CD4-positive, CD25-positive, alpha-beta regulatory T cell (primary cell): Measurements from ENCODE around the gene RBFOX2. TPM values are rescaled to one million over a fixed set of nuclear protein-coding genes. Genes with fewer than 3 reads are reported as not detected.
"Not testable (repeated sequence)": the region's sequence is repeated elsewhere in the genome, so short reads cannot be mapped to it uniquely, and the experiment has no call there.

Source experiments
- ATAC-seq, 2 donors: fragments of 150-1000 bp; cut with Tn5 transposase; one replicate each; pipeline ENCODE4 v1.10.0; 2021; ENCODE audit warnings: low read depth in 2 of 2, moderate number of reproducible peaks in 2 of 2, moderate library complexity in 1 of 2
- DNase-seq, 3 donors: peaks; one replicate each; pipeline versions ENCODE4 v3.0.0 to v3.0.0-alpha.2; 2012 to 2022; ENCODE audit warnings: mixed read lengths in 1 of 3
- H3K27ac ChIP-seq: one replicate; pipeline ENCODE4 v1.7.0; 2013; ENCODE audit warnings: mild to moderate bottlenecking, low read length; ENCODE audit not compliant: insufficient read depth, poor library complexity, severe bottlenecking
- H3K27me3 ChIP-seq: one replicate; pipeline ENCODE4 v1.7.0; 2013; ENCODE audit warnings: low read length; ENCODE audit not compliant: control insufficient read depth, insufficient read depth
- H3K36me3 ChIP-seq: one replicate; pipeline ENCODE4 v1.7.0; 2013; ENCODE audit warnings: mild to moderate bottlenecking, low read length, moderate library complexity; ENCODE audit not compliant: control insufficient read depth, insufficient read depth
- H3K4me1 ChIP-seq: 2 replicates; pipeline ENCODE4 v1.7.0; 2013; ENCODE audit warnings: mild to moderate bottlenecking, low read length; ENCODE audit not compliant: insufficient read depth, control insufficient read depth, poor library complexity, severe bottlenecking
- H3K4me3 ChIP-seq: one replicate; pipeline ENCODE4 v1.7.0; 2013; ENCODE audit warnings: low read depth, mild to moderate bottlenecking, low read length, moderate library complexity
- H3K9me3 ChIP-seq, 2 experiments: 1 replicate in 1 of 2; 2 replicates in 1 of 2; pipeline ENCODE4 v1.7.0; 2013; ENCODE audit warnings: low read length in 2 of 2, mild to moderate bottlenecking in 1 of 2, moderate library complexity in 1 of 2; ENCODE audit not compliant: control insufficient read depth in 2 of 2
- H3K27ac Mint-ChIP-seq, 3 donors: one replicate each; pipeline ENCODE4 v1.8.0; 2020 to 2022; ENCODE audit warnings: mild to moderate bottlenecking in 3 of 3, mixed read lengths in 3 of 3, moderate library complexity in 2 of 3
- H3K27me3 Mint-ChIP-seq: one replicate; pipeline ENCODE4 v1.8.0; 2022; ENCODE audit warnings: mild to moderate bottlenecking, mixed read lengths
- H3K36me3 Mint-ChIP-seq: one replicate; pipeline ENCODE4 v1.8.0; 2020; ENCODE audit warnings: mixed read lengths
- H3K4me1 Mint-ChIP-seq, 4 donors: one replicate each; pipeline ENCODE4 v1.8.0; 2020 to 2022; ENCODE audit warnings: mixed read lengths in 4 of 4, mild to moderate bottlenecking in 1 of 4
- H3K4me3 Mint-ChIP-seq, 4 donors: one replicate each; pipeline ENCODE4 v1.8.0; 2020 to 2022; ENCODE audit warnings: mild to moderate bottlenecking in 4 of 4, mixed read lengths in 4 of 4, moderate library complexity in 3 of 4
- H3K9me3 Mint-ChIP-seq, 7 donors: one replicate each; pipeline ENCODE4 v1.8.0; 2020 to 2022; ENCODE audit warnings: mixed read lengths in 7 of 7, mild to moderate bottlenecking in 3 of 7, moderate library complexity in 2 of 7
- polyA plus RNA-seq, 4 donors: library from polyadenylated mRNA; unstranded; fragments of 300-500 nt; fragmentation: Illumina TruSeq; gene quantifications; one replicate each; pipeline ENCODE4 v1.2.3, GENCODE V29; 2021
- total RNA-seq: library from RNA; stranded (reverse); gene quantifications from one replicate; pipeline ENCODE4 v1.2.3, GENCODE V29; 2022

RBFOX2 gene
- total and polyA plus RNA-seq, 5 donors from 2014 or later: 0.25 to 0.52 TPM; not detected in 3

DNA sequence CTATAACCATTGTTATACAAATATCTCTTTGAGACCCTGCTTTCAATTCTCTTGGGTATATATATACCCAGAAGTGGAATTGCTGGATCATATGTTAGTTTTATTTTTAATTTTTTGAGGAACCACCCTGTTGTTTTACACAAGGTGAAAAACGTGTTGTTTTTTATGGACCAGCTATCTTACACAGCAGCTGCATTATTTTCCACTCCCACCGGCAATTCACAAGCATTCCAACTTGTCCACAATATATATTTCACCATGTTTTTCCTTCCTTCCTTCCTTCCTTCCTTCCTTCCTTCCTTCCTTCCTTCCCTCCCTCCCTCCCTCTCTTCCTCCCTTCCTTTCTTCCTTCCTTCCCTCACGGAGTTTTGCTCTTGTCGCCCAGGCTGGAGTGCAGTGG lies 317.3 kb downstream of the RBFOX2 start:
- Histone ChIP-seq H3K9me3 (peaks cover 3 to 9% of the 10 kb centered on the region in 2 experiments), H3K36me3 (no peaks in the 10 kb centered on the region), H3K27me3 (no peaks in the 10 kb centered on the region), H3K4me3 (no peak overlapping the region), H3K4me1 (no peaks in the 10 kb centered on the region), H3K27ac (no peak overlapping the region)
- Mint-ChIP-seq H3K36me3 (peaks cover 5% of the 10 kb centered on the region), H3K27ac (no peak overlapping the region), H3K4me1 (peaks cover 0 to 5% (median 0%) of the 10 kb centered on the region in 4 donors), H3K9me3 (peaks cover 0 to 9% (median 0%) of the 10 kb centered on the region in 7 donors), H3K4me3 (no peak overlapping the region), H3K27me3 (peaks cover 8% of the 10 kb centered on the region)
- ATAC-seq (no peak), DNase-seq (no peak)

DNA sequence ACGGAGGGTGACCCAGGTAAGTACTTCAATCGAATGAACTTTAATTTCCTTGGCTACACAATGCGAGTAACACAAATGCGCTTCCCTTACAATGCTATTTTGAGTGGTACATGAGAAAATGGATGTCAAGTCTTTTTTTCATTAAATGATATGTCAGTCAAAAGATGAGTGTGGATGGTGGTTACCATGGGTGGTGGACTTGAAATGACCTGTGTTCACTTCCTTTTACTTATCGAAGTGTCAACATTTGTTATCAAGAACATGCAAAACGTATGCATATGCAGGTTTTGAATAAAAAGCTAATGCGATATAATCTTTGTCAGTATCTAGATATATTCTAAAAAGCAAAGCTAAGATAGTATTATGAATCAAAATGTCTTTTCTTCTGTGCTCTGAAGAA lies 319.7 kb downstream of the RBFOX2 start:
- Mint-ChIP-seq H3K4me1 (peaks cover 0 to 5% (median 0%) of the 10 kb centered on the region in 4 donors), H3K4me3 (no peak overlapping the region), H3K27me3 (no peaks in the 10 kb centered on the region), H3K36me3 (peaks cover 5% of the 10 kb centered on the region), H3K9me3 (peaks cover 0 to 9% (median 0%) of the 10 kb centered on the region in 7 donors), H3K27ac (no peak overlapping the region)
- H3K27me3 ChIP-seq: no peaks in the 10 kb centered on the region
- no peak overlapping the region for H3K4me3 ChIP-seq
- no peak overlapping the region for H3K27ac ChIP-seq
- DNase-seq: no peak
- H3K4me1 ChIP-seq: no peaks in the 10 kb centered on the region
- H3K9me3 ChIP-seq: peaks cover 3 to 9% of the 10 kb centered on the region in 2 experiments
- no peak for ATAC-seq
- no peaks in the 10 kb centered on the region for H3K36me3 ChIP-seq

DNA sequence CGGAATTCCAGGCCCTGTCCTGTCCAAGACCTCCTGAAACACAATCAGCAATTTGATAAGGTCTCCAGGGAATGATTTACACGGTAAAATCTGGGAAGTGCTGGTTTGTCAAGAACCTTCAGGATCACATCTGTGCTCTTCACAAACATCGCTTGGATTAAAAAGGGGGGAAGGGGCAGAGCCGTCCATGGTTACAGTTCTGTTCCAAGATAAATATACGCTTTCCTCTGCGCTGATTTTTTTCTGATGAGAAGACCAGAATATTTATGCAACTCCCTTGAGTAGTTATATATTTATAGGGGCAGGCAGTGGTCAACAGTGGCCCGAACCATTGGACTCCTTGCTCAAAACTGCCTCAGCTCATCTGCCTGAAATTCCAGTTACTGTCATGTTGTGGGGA lies 320.2 kb downstream of the RBFOX2 start:
- DNase-seq (no peak), ATAC-seq (no peak)
- Mint-ChIP-seq H3K4me3 (no peak overlapping the region), H3K27me3 (no peaks in the 10 kb centered on the region), H3K36me3 (peaks cover 2% of the 10 kb centered on the region), H3K27ac (no peak overlapping the region), H3K9me3 (peaks cover 0 to 8% (median 0%) of the 10 kb centered on the region in 7 donors), H3K4me1 (peaks cover 0 to 5% (median 0%) of the 10 kb centered on the region in 4 donors)
- no peaks in the 10 kb centered on the region for H3K27me3 ChIP-seq
- H3K9me3 ChIP-seq: peaks cover 3 to 9% of the 10 kb centered on the region in 2 experiments
- H3K27ac ChIP-seq: no peak overlapping the region
- no peak overlapping the region for H3K4me3 ChIP-seq
- no peaks in the 10 kb centered on the region for H3K4me1 ChIP-seq
- H3K36me3 ChIP-seq: no peaks in the 10 kb centered on the region

- Mint-ChIP-seq H3K36me3 (no peaks in the 10 kb centered on the region), H3K27ac (no peak overlapping the region), H3K4me3 (no peak overlapping the region), H3K27me3 (no peaks in the 10 kb centered on the region), H3K9me3 (no peaks in the 10 kb centered on the region), H3K4me1 (peaks cover 0 to 5% (median 0%) of the 10 kb centered on the region in 4 donors)
- H3K4me1 ChIP-seq: no peaks in the 10 kb centered on the region
- no peaks in the 10 kb centered on the region for H3K36me3 ChIP-seq
- DNase-seq (no peak), ATAC-seq (no peak)
- H3K4me3 ChIP-seq: no peak overlapping the region
- H3K9me3 ChIP-seq: no peaks in the 10 kb centered on the region
- H3K27me3 ChIP-seq: no peaks in the 10 kb centered on the region
- no peak overlapping the region for H3K27ac ChIP-seq
Observed at GRCh38 chr22:35705141-35705540, 323.5 kb downstream of the RBFOX2 start.

DNA sequence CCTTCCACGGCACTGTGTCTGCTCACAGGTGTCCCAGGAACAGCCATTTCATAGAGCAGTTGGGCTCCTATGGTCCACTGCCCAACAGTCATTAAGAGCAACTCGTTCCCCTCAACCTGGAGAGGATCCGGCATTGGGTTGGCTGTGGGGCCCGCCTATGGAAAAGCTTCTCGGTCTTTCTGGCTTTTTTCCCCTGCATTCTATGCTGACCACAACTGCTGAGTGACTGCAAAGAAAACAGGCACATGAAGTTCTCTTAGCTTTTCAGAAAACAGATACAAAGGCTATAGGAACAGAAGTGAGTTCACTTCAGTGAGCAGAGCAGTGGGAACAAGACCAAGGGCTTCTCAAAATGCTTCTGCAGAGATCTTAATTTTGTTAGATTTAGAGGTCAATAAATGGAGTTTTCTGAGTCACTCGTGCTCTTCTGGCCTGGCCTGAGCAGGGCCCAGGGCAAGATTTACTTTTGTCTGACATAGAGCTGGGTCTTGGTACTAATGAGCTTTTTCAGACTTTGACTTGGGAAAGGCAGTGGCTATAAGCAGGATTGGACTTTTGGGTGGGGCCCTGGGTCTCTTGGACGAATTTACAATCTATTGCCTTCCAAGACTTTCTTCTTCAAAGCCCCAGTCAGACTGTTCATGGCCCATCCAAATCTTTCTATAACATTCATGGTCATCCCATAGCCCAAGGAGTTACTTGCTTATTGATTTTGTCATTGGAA lies 324.6 kb downstream of the RBFOX2 start:
- Histone ChIP-seq H3K27me3 (no peaks in the 10 kb centered on the region), H3K9me3 (no peaks in the 10 kb centered on the region), H3K36me3 (no peaks in the 10 kb centered on the region), H3K27ac (no peak overlapping the region), H3K4me1 (no peaks in the 10 kb centered on the region), H3K4me3 (no peak overlapping the region)
- H3K9me3 Mint-ChIP-seq: no peaks in the 10 kb centered on the region
- DNase-seq (no peak), ATAC-seq (no peak)
- H3K4me1 Mint-ChIP-seq: peaks cover 0 to under 1% (median 0%) of the 10 kb centered on the region in 4 donors
- no peaks in the 10 kb centered on the region for H3K27me3 Mint-ChIP-seq
- no peaks in the 10 kb centered on the region for H3K36me3 Mint-ChIP-seq
- no peak overlapping the region for H3K4me3 Mint-ChIP-seq
- peak overlapping the region in 1 of 3 donors; percentile 37 for H3K27ac Mint-ChIP-seq

DNA sequence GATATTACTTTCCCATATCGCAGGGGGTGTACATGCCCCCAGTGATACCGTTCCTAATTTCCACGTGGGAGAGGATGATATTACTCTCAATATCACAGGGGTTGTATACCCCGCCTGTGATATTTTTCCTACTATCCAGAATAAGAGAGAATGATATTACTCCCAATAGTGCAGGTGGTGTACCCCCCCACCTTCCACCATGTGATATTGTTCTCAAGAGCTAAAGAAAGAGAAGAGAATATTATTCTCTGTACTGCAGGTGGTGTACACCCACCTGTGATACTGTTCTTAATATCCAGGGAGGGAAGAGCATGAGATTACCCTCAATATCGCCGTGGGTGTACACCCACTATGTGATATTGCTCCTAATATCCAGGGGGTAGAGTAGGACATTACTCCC lies 328.8 kb downstream of the RBFOX2 start:
- H3K9me3 Mint-ChIP-seq, H3K36me3 ChIP-seq: not testable (repeated sequence)

GRCh38 chr22:35697142-35697541 lies 331.5 kb downstream of the RBFOX2 start:
- H3K4me3 ChIP-seq: no peak overlapping the region
- no peaks in the 10 kb centered on the region for H3K27me3 ChIP-seq
- Mint-ChIP-seq H3K27ac (no peak overlapping the region), H3K36me3 (no peaks in the 10 kb centered on the region), H3K4me1 (no peaks in the 10 kb centered on the region), H3K9me3 (peaks cover 0 to 3% (median 0%) of the 10 kb centered on the region in 7 donors), H3K27me3 (no peaks in the 10 kb centered on the region), H3K4me3 (no peak overlapping the region)
- ATAC-seq (no peak), DNase-seq (peak in 1 of 3 donors; percentile 50)
- H3K4me1 ChIP-seq: no peaks in the 10 kb centered on the region
- no peak overlapping the region for H3K27ac ChIP-seq
- no peaks in the 10 kb centered on the region for H3K36me3 ChIP-seq
- H3K9me3 ChIP-seq: no peaks in the 10 kb centered on the region

More for the DNA sequence above, 328.8 kb downstream of the RBFOX2 start:
- not testable (repeated sequence) for ATAC-seq, H3K4me1 Mint-ChIP-seq, H3K27me3 Mint-ChIP-seq, H3K4me3 ChIP-seq, H3K4me3 Mint-ChIP-seq, H3K4me1 ChIP-seq, H3K27me3 ChIP-seq, H3K36me3 Mint-ChIP-seq, H3K27ac ChIP-seq, H3K27ac Mint-ChIP-seq, H3K9me3 ChIP-seq
- peak in 1 of 3 donors; percentile 50 for DNase-seq

DNA sequence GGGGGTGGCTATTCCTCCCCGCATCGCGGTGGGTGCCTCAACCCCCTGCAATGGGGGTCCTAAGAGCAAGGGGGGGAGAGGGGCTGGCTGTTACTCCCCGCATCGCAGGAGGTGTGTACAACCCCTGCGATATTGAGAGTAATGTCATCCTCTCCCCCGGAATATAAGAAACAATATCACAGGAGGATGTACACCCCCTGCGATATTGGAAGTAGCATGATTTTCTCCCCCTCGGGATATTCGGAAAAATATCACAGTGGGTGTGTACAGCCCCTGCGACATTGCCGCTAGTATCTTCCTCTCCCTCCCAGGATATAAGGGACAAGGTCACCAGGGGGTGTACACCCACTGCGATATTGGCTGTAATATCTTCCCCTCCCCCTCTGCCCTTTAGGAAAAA lies 333.4 kb downstream of the RBFOX2 start:
- H3K4me1 ChIP-seq: no peaks in the 10 kb centered on the region
- no peaks in the 10 kb centered on the region for H3K9me3 ChIP-seq
- no peaks in the 10 kb centered on the region for H3K36me3 ChIP-seq
- no peak for ATAC-seq
- Mint-ChIP-seq H3K4me3 (no peak overlapping the region), H3K36me3 (no peaks in the 10 kb centered on the region), H3K4me1 (peaks cover 0 to under 1% (median 0%) of the 10 kb centered on the region in 4 donors), H3K27ac (no peak overlapping the region), H3K27me3 (no peaks in the 10 kb centered on the region), H3K9me3 (peaks cover 0 to 3% (median 0%) of the 10 kb centered on the region in 7 donors)
- peak in 1 of 3 donors; percentile 42 for DNase-seq
- no peak overlapping the region for H3K4me3 ChIP-seq
- no peak overlapping the region for H3K27ac ChIP-seq
- no peaks in the 10 kb centered on the region for H3K27me3 ChIP-seq
